Stimulated activated CD4-positive, alpha-beta T cell treated with anti-CD3 and anti-CD28 coated beads, Interleukin-4, amount 100 ng/mL, for 4 hours (primary cell): Measurements from ENCODE around the gene IGFBP5.

ENCODE experiments used
- DNase-seq, 2 experiments: peaks; one replicate each; pipeline ENCODE4 v3.0.0-alpha.2; 2020

The IGFBP5 gene

GRCh38 chr2:216663106-216663505 lies 32.2 kb downstream of the IGFBP5 start:
- no peak for DNase-seq

GRCh38 chr2:216661639-216662375 lies 33.5 kb downstream of the IGFBP5 start:
- no peak for DNase-seq

GRCh38 chr2:216661051-216661450 lies 34.3 kb downstream of the IGFBP5 start:
- no peak for DNase-seq

- no peak for DNase-seq
Measured at GRCh38 chr2:216660496-216660895, 34.9 kb downstream of the IGFBP5 start.

- DNase-seq = no peak
Measured at GRCh38 chr2:216659276-216659675, 36.1 kb downstream of the IGFBP5 start.

GRCh38 chr2:216658757-216659156 lies 36.6 kb downstream of the IGFBP5 start:
- no peak for DNase-seq

- DNase-seq = no peak
Measured at GRCh38 chr2:216657980-216658379, 37.4 kb downstream of the IGFBP5 start.

GRCh38 chr2:216657086-216657855 lies 38.1 kb downstream of the IGFBP5 start:
- DNase-seq = no peak

GRCh38 chr2:216654528-216655052 lies 40.8 kb downstream of the IGFBP5 start:
- no peak for DNase-seq

GRCh38 chr2:216653931-216654365 lies 41.4 kb downstream of the IGFBP5 start:
- DNase-seq = no peak

- no peak for DNase-seq
Measured at GRCh38 chr2:216653093-216653799, 42.1 kb downstream of the IGFBP5 start.

GRCh38 chr2:216652566-216652965 lies 42.8 kb downstream of the IGFBP5 start:
- DNase-seq = no peak

GRCh38 chr2:216651351-216651881 lies 43.9 kb downstream of the IGFBP5 start:
- no peak for DNase-seq

GRCh38 chr2:216650626-216651257 lies 44.6 kb downstream of the IGFBP5 start:
- no peak for DNase-seq

- no peak for DNase-seq
Measured at GRCh38 chr2:216649574-216649973, 45.8 kb downstream of the IGFBP5 start.

- no peak for DNase-seq
Measured at GRCh38 chr2:216648105-216648504, 47.2 kb downstream of the IGFBP5 start.

- DNase-seq = no peak
Measured at GRCh38 chr2:216646116-216646515, 49.2 kb downstream of the IGFBP5 start.

GRCh38 chr2:216645636-216645950 lies 49.8 kb downstream of the IGFBP5 start:
- DNase-seq = no peak

GRCh38 chr2:216644842-216645635 lies 50.3 kb downstream of the IGFBP5 start:
- DNase-seq = no peak

- DNase-seq = no peak
Measured at GRCh38 chr2:216643986-216644659, 51.2 kb downstream of the IGFBP5 start.

- DNase-seq = no peak
Measured at GRCh38 chr2:216637472-216637871, 57.9 kb downstream of the IGFBP5 start.
